K562 (cell line): Measurements from ENCODE around the gene ABCA13.

ENCODE experiments used
- FOXA1 ChIP-seq: fragments of 450-650 bp; IDR thresholded peaks from 2 replicates; pipeline ENCODE4 v1.6.1; 2016; ENCODE audit warnings: mild to moderate bottlenecking, borderline replicate concordance
- POLR2A ChIP-seq: fragments of 450-650 bp; conservative IDR thresholded peaks from 2 replicates; pipeline ENCODE4 v1.6.1; 2016
- TAF7 ChIP-seq: fragments of 450-650 bp; IDR thresholded peaks from 2 replicates; pipeline ENCODE4 v1.6.1; 2016; ENCODE audit warnings: missing genetic modification characterization, missing compliant biosample characterization
- ZFP1 ChIP-seq: fragments of 450-650 bp; formaldehyde crosslinking; IDR thresholded peaks from 2 replicates; pipeline ENCODE4 v1.4.0; 2020; ENCODE audit warnings: mild to moderate bottlenecking, mixed read lengths

DNA sequence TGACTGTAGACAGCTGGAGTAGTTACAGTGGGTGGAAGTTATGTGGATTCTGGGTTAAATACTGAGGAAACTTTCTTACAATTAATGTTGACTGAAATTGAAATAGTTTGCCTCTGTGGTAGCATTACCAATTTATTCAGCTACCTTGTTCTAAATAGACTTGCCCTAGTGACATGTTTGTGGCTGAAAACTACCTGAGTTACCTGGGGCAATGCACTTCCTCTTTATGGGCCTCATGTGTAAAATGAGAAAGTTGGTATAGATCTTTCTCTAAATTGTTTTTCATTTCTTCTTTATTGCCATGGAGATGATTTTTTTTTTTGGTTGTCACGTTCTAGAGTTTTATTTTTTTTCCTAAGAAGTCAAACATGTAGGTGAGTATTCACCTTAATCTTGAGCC lies 500.4 kb downstream of the ABCA13 start:
- TF ChIP-seq TAF7 (tag), result no peak
- no peak for TF ChIP-seq POLR2A
- no peak for TF ChIP-seq FOXA1
- no peak for TF ChIP-seq ZFP1
